HG03103 (cell line): ENCODE measurements around the gene HECTD1.
"Not testable (repeated sequence)": the region's sequence is repeated elsewhere in the genome, so short reads cannot be mapped to it uniquely, and the experiment has no call there.

Experiments used
- ATAC-seq: cut with Tn5 transposase; IDR thresholded peaks from one replicate; pipeline ENCODE4 v1.9.1; 2021; ENCODE audit warnings: low read depth; ENCODE audit not compliant: unreplicated experiment

HECTD1 gene

GRCh38 chr14:31057701-31058364 lies 149.8 kb downstream of the HECTD1 start:
- no peak for ATAC-seq

DNA sequence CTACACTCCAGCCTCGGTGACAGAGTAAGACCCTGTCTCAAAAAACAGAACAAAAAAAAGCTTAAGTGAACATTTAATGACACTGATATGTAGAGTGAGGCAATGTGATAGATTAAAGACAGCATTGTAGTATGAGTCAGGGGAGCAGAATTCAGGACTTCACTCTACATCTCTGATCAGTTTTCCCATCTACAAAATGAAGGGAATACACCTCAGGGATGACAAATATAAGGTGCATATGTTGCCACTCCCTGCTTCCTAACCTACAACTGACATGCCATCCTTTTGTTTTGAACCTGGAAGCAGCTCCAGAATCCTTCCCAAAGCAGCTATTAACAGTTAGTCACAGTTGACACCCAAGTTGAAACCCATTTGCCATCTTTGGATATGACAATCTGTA lies 150.6 kb downstream of the HECTD1 start:
- no peak for ATAC-seq

DNA sequence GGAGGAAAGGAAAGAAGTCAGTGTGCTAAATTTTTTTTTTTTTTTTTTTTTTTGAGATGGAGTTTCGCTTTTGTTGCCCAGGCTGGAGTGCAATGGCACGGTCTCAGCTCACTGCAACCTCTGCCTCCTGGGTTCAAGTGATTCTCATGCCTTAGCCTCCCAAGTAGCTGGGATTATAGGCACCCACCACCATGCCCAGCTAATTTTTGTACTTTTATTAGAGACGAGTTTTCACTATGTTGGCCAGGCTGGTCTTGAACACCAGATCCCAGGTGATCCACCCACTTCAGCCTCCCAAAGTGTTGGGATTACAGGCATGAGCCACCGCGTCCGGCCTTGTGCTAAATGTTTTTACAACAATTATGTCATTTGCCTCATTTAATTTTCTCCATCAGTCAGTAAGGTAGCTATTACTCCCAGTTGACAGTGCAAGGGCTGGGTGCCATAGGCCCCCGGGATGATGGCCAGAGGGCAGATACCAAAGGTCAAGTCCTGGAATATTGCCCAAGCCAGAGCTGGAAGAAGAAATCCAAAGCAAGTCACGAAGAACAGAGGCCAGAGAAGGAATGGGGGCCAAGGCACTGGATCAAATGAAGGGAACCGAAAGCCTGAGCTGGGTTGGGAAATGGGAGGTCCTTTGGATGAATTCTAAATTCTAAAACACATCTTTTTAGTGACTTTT lies 154.5 kb downstream of the HECTD1 start:
- ATAC-seq, result not testable (repeated sequence)

DNA sequence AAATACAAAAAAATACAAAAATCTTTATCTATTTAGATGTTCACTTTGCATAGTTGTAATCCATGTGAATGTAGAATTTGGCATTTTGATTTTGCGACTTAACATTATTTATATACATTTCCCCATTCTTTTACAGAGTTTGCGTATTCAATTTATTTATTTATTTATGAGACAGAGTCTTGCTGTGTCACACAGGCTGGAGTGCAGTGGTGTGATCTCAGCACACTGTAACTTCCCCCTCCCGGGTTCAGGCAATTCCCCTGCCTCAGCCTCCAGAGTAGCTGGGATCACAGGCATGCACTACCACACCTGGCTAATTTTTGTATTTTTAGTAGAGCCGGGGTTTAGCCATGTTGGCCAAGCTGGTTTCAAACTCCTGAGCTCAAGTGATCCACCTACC lies 156.1 kb downstream of the HECTD1 start:
- no peak for ATAC-seq

GRCh38 chr14:31051023-31051422 lies 156.6 kb downstream of the HECTD1 start:
- no peak for ATAC-seq
